GM12864 (cell line): Measurements from ENCODE around the gene SEZ6L.

Experiments
- DNase-seq: peaks from one replicate; pipeline ENCODE4 v3.0.0-alpha.2; 2011; ENCODE audit warnings: low read depth
- H3K4me3 ChIP-seq: 2 replicates; pipeline ENCODE4 v1.5.1; 2011; ENCODE audit warnings: mild to moderate bottlenecking, low read depth, low read length, control low read depth
- CTCF ChIP-seq: IDR thresholded peaks from 2 replicates; pipeline ENCODE4 v1.5.1; 2011; ENCODE audit warnings: low read depth, mild to moderate bottlenecking, moderate library complexity, low read length, control low read depth, inconsistent platforms; ENCODE audit errors: missing control alignments

Gene SEZ6L

GRCh38 chr22:26389125-26389524 is 219.9 kb downstream of the SEZ6L start:
- no peak for TF ChIP-seq CTCF
- DNase-seq: no peak
- H3K4me3 ChIP-seq: no peak overlapping the region

- H3K4me3 ChIP-seq: no peak overlapping the region
- no peak for TF ChIP-seq CTCF
- no peak for DNase-seq
Measured at GRCh38 chr22:26391091-26391490, 221.8 kb downstream of the SEZ6L start.

GRCh38 chr22:26391623-26392022 is 222.4 kb downstream of the SEZ6L start:
- no peak for TF ChIP-seq CTCF
- no peak for DNase-seq
- H3K4me3 ChIP-seq: no peak overlapping the region

DNA sequence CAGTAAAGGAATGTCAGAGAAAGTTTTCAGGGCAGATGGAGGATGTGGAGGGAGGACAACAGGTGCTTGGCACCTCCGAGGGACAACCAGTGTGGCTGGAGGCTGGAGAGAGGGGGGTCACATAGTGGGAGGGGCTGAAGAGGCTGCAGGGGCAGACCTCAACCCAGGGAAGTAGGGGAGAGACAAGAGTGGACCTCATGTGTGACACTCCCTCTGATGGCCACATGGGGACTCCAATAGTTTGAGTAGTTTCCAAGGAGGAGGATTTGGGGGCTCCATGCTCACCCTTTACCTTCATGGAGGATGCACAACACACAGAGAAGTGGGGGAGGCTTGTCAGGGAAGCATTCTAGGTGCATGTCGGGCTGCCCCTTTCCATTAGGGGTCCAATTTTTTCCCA is 224.7 kb downstream of the SEZ6L start:
- peak; percentile 40 for TF ChIP-seq CTCF
- DNase-seq: no peak
- no peak overlapping the region for H3K4me3 ChIP-seq

GRCh38 chr22:26394777-26395176 is 225.5 kb downstream of the SEZ6L start:
- no peak for DNase-seq
- TF ChIP-seq CTCF: no peak
- H3K4me3 ChIP-seq: no peak overlapping the region

GRCh38 chr22:26395926-26396325 is 226.7 kb downstream of the SEZ6L start:
- TF ChIP-seq CTCF: no peak
- no peak overlapping the region for H3K4me3 ChIP-seq
- DNase-seq: no peak

GRCh38 chr22:26398741-26399153 is 229.5 kb downstream of the SEZ6L start:
- peak; percentile 31 for DNase-seq
- no peak overlapping the region for H3K4me3 ChIP-seq
- peak; percentile 61 for TF ChIP-seq CTCF
